HEK293 (cell line): Measurements from ENCODE around the gene YIPF2.

Source experiments
- CTCF ChIA-PET: fragments of 350-600 bp; formaldehyde crosslinking; extraction: SDS; loops from one replicate; lab custom pipeline; 2021; ENCODE audit warnings: antibody characterized with exemption; lab: Yijun Ruan, JAX
- POLR2A ChIA-PET: fragments of 300-600 bp; formaldehyde crosslinking; extraction: SDS; loops from one replicate; lab custom pipeline; 2020; ENCODE audit warnings: antibody characterized with exemption, inconsistent platforms; lab: Yijun Ruan, JAX
- H3K27ac ChIP-seq: fragments of 200-500 bp; sonication (Bioruptor generic); 2 replicates; pipeline ENCODE4 v1.5.1; 2014; ENCODE audit warnings: low read depth, low read length, control low read depth, inconsistent platforms; ENCODE audit errors: extremely low read depth
- H3K36me3 ChIP-seq, 2 experiments: fragments of 200-500 bp in 1 of 2; sonication (Bioruptor generic) in 1 of 2; 1 replicate in 1 of 2; 2 replicates in 1 of 2; pipeline ENCODE4 v1.5.1; 2014 to 2017; ENCODE audit warnings: inconsistent platforms in 2 of 2, low read length in 2 of 2; ENCODE audit not compliant: control insufficient read depth in 2 of 2, insufficient read depth in 1 of 2
- H3K4me1 ChIP-seq: fragments of 200-500 bp; sonication (Bioruptor generic); 2 replicates; pipeline ENCODE4 v1.5.1; 2014; ENCODE audit warnings: mild to moderate bottlenecking, low read length, inconsistent platforms; ENCODE audit not compliant: control insufficient read depth, insufficient read depth
- H3K4me3 ChIP-seq: 2 replicates; pipeline ENCODE4 v1.5.1; 2011; ENCODE audit warnings: low read depth, mild to moderate bottlenecking, control low read depth, low read length, moderate library complexity
- H3K9me3 ChIP-seq: fragments of 200-500 bp; sonication (Bioruptor generic); 2 replicates; pipeline ENCODE4 v1.5.1; 2014; ENCODE audit warnings: low read depth, low read length, inconsistent platforms; ENCODE audit not compliant: control insufficient read depth, insufficient read depth
- EGR2 ChIP-seq: fragments of 450-650 bp; formaldehyde crosslinking; IDR thresholded peaks from 2 replicates; pipeline ENCODE4 v1.5.1; 2016; ENCODE audit warnings: low read depth, missing biosample characterization, missing genetic modification characterization
- ZNF266 ChIP-seq: fragments of 450-650 bp; formaldehyde crosslinking; IDR thresholded peaks from 2 replicates; pipeline ENCODE4 v1.5.1; 2016; ENCODE audit warnings: missing biosample characterization, missing genetic modification characterization, low read depth
- ZNF341 ChIP-seq: fragments of 450-650 bp; formaldehyde crosslinking; IDR thresholded peaks from 2 replicates; pipeline ENCODE4; 2016; ENCODE audit warnings: low read depth, missing biosample characterization, missing genetic modification characterization
- ZNF626 ChIP-seq: fragments of 450-650 bp; sonication (Bioruptor Pico); formaldehyde crosslinking; IDR thresholded peaks from 2 replicates; pipeline ENCODE4 v1.5.1; 2018; ENCODE audit warnings: missing biosample characterization, missing genetic modification characterization, inconsistent platforms
- ZNF639 ChIP-seq: fragments of 450-650 bp; formaldehyde crosslinking; IDR thresholded peaks from 2 replicates; pipeline ENCODE4 v1.5.1; 2016; ENCODE audit warnings: missing biosample characterization, missing genetic modification characterization
- TF ChIP-seq, protein P1 (sequence below): fragments of 450-650 bp; formaldehyde crosslinking; IDR thresholded peaks from 2 replicates; pipeline ENCODE4 v1.5.1; 2016; ENCODE audit warnings: missing biosample characterization, missing genetic modification characterization
- TF ChIP-seq, protein P2 (sequence below): fragments of 450-650 bp; formaldehyde crosslinking; IDR thresholded peaks from 2 replicates; pipeline ENCODE4 v1.5.1; 2016; ENCODE audit warnings: missing biosample characterization, missing genetic modification characterization

YIPF2 gene

DNA sequence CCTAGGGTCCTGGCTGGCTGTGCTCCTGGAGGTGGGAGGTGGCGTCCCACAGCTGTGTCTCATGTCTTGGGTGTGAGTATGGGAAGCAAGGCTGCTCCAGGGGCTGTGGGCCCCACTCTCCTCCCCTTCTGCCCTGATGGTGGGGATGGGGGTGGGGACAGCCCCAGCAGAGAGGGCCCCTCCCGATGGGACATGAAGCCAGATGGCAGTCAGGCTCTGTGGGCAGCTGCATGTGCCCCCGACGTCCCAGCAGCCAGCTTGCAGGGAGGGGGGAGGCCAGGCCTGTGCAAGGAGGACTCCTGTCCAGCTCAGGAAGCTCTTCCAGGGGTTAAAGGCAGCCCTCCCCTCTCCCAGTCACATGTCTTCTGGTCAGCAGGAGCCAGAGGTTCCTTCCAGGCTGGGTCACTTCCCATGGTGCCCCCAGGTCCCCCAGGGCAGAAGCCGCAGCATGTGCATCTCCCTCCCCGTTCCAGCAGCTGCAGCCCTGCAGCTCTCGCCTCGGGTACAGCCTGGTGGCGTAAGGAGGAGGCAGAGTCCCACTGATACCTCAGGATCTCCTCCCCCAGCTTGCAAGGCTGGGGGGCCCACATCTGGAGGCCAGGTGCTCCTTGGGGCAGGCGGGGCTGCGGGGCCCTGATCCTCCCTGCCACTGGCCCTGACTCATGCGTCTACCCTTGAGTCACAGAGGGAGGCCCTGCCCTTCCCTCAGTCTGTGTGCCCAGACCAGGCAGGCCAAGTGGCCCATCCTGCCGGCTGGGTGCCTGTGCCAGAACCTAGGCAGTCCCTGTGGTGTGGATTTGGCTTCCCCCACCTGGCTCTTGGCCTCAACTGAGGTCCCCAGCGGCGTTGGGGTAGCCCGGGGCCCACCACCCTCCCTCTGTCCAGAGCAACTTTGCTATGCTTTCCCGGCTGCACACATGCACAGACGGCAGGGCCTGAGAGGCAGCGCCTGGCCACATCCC lies 13.0 kb downstream of the YIPF2 start (continued):
- TF ChIP-seq EGR2 (tag by site-specific recombination): 0 out of 2 replicates have a peak, but pooled peaks have one; percentile 14

DNA sequence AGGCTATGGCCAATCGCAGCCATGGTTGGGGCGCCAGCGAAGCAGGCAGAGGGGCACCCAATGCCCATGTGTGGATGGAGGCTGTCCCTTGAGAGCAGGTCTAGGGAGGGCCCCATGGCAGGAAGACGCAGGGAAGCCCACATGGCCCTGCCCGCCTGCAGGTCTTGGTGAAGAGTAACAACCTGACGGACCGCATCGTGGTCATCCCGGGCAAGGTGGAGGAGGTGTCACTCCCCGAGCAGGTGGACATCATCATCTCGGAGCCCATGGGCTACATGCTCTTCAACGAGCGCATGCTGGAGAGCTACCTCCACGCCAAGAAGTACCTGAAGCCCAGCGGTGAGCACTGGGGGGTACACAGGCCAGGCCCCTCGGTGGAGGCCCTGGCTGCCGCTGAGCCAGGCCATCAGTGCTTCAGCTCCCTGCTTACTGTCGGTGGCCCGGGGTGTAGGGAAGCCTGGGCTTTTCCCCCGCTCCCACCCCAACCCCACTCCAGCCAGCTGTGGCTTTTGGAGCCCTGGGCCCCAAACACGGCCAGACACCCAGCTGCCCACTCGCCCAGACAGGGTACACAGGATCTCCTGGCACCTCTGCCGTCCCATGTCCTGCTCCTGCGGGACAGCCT lies 14.6 kb downstream of the YIPF2 start:
- TF ChIP-seq, protein P1, sequence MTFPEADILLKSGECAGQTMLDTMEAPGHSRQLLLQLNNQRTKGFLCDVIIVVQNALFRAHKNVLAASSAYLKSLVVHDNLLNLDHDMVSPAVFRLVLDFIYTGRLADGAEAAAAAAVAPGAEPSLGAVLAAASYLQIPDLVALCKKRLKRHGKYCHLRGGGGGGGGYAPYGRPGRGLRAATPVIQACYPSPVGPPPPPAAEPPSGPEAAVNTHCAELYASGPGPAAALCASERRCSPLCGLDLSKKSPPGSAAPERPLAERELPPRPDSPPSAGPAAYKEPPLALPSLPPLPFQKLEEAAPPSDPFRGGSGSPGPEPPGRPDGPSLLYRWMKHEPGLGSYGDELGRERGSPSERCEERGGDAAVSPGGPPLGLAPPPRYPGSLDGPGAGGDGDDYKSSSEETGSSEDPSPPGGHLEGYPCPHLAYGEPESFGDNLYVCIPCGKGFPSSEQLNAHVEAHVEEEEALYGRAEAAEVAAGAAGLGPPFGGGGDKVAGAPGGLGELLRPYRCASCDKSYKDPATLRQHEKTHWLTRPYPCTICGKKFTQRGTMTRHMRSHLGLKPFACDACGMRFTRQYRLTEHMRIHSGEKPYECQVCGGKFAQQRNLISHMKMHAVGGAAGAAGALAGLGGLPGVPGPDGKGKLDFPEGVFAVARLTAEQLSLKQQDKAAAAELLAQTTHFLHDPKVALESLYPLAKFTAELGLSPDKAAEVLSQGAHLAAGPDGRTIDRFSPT (tag by site-specific recombination): 0 out of 2 replicates have a peak, but pooled peaks have one; percentile 30
- TF ChIP-seq ZNF639: no peak
- ChIA-PET CTCF (no interaction called here), POLR2A (no interaction called here)
- no peaks in the 10 kb centered on the region for H3K4me1 ChIP-seq
- no peak overlapping the region for H3K27ac ChIP-seq
- no peaks in the 10 kb centered on the region for H3K9me3 ChIP-seq
- peaks cover 7 to 74% of the 10 kb centered on the region in 2 experiments; a peak in 2 of 3 replicates for H3K36me3 ChIP-seq
- H3K4me3 ChIP-seq: no peak overlapping the region

GRCh38 chr19:10912619-10913018 lies 15.8 kb downstream of the YIPF2 start:
- ChIA-PET POLR2A (no interaction called here), CTCF (interaction anchor here (0.7 to 0.9 kb wide), 2 partner anchors 25 to 30 kb away, joined by 3 read pairs; no protein-coding TSS in a partner anchor)
- Histone ChIP-seq H3K27ac (no peak overlapping the region), H3K4me3 (no peak overlapping the region)
- TF ChIP-seq, protein P2, sequence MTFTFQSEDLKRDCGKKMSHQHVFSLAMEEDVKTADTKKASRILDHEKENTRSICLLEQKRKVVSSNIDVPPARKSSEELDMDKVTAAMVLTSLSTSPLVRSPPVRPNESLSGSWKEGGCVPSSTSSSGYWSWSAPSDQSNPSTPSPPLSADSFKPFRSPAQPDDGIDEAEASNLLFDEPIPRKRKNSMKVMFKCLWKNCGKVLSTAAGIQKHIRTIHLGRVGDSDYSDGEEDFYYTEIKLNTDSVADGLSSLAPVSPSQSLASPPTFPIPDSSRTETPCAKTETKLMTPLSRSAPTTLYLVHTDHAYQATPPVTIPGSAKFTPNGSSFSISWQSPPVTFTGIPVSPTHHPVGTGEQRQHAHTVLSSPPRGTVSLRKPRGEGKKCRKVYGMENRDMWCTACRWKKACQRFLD: no peak
- no peak for TF ChIP-seq EGR2 (tag by site-specific recombination)
- TF ChIP-seq, all 188 proteins: peak for 0
- H3K9me3 ChIP-seq: no peaks in the 10 kb centered on the region
- peaks cover 7 to 77% of the 10 kb centered on the region in 2 experiments; a peak in 2 of 3 replicates for H3K36me3 ChIP-seq
- no peaks in the 10 kb centered on the region for H3K4me1 ChIP-seq

DNA sequence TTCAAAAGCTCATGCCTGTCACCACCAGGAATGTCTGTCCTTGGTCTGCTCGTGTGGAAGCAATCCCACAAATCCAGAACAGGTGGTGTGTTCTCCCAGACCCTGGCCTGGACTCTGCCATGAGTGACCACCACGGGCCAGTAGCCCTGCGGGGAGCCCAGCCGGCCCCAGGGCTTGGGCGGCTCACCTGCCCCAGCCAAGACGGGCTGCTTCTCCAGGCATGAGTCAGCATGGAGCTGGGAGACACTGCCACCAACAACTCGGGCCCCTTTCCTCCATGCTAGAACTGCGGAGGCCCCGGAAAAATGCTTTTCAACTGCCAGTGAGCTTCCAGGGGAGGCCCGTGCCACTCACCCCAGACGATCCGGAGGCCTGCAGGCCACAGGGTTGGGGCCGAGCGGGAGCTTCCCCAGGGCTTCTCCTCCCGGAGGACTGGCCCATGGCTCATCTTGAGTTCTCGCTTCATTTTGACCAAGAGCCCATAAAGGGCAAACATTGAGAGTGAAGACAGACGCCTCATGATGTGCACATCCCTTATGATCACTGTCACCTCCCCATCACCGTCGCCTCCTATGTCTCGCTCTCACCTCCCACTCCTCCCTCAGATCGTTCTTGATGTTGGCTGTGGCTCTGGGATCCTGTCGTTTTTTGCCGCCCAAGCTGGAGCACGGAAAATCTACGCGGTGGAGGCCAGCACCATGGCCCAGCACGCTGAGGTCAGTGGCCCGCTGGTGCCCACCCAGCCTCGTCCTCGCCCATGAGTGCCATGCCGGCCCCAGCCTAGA lies 16.7 kb downstream of the YIPF2 start:
- Histone ChIP-seq H3K9me3 (no peaks in the 10 kb centered on the region), H3K4me3 (no peak overlapping the region), H3K27ac (no peak overlapping the region), H3K4me1 (no peaks in the 10 kb centered on the region), H3K36me3 (peaks cover 7 to 80% of the 10 kb centered on the region in 2 experiments; a peak in 2 of 3 replicates)
- POLR2A ChIA-PET: no interaction called here
- CTCF ChIA-PET: interaction anchor here (0.9 kb wide), 1 partner anchor 24 kb away, joined by 6 read pairs; no protein-coding TSS in a partner anchor
- TF ChIP-seq ZNF626 (tag by site-specific recombination) (no peak), ZNF341 (tag by site-specific recombination) (no peak), ZNF266 (tag by site-specific recombination) (no peak)
